Loucy (cell line): ENCODE data around the gene CAPN8.

Experiments
- CTCF ChIP-seq: fragments of 200-600 bp; sonication (generic); conservative IDR thresholded peaks from 2 replicates; pipeline ENCODE4 v1.5.1; 2014; ENCODE audit warnings: mild to moderate bottlenecking, antibody characterized with exemption, low read length
- EZH2phosphoT487 ChIP-seq: fragments of 200-600 bp; IDR thresholded peaks from 2 replicates; pipeline ENCODE4 v1.6.1; 2018; ENCODE audit warnings: antibody characterized with exemption, mild to moderate bottlenecking, moderate library complexity, borderline replicate concordance

DNA sequence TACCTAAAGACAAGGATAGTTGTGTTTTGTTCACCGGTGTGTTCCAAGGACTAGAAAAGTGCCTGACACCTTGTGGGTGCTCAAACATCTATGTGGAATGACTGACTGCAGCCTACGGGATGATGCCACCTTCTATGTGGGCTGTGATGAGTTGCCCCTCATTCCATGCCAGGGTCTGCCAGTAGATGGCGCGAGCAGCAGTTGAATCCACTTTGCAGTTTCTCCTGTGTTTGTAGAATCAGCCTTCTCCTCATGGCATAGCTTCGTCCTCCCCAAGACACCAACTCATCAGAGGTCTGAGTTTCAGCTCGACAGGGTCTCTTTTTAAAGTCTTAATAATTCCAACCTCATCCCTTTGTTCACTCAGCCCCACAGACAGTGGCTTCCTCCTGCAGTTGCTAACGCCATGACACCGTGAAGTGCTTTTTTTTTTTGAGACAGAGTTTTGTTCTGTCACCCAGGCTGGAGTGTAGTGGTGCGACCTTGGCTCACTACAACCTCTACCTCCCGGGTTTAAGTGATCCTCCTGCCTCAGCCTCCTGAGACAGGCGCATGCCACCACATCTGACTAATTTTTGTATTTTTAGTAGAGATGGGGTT lies 133.7 kb downstream of the CAPN8 start:
- TF ChIP-seq CTCF (peak; percentile 92), EZH2phosphoT487 (no peak)
